ENCODE data around the gene HEPACAM.

HEPACAM gene

DNA sequence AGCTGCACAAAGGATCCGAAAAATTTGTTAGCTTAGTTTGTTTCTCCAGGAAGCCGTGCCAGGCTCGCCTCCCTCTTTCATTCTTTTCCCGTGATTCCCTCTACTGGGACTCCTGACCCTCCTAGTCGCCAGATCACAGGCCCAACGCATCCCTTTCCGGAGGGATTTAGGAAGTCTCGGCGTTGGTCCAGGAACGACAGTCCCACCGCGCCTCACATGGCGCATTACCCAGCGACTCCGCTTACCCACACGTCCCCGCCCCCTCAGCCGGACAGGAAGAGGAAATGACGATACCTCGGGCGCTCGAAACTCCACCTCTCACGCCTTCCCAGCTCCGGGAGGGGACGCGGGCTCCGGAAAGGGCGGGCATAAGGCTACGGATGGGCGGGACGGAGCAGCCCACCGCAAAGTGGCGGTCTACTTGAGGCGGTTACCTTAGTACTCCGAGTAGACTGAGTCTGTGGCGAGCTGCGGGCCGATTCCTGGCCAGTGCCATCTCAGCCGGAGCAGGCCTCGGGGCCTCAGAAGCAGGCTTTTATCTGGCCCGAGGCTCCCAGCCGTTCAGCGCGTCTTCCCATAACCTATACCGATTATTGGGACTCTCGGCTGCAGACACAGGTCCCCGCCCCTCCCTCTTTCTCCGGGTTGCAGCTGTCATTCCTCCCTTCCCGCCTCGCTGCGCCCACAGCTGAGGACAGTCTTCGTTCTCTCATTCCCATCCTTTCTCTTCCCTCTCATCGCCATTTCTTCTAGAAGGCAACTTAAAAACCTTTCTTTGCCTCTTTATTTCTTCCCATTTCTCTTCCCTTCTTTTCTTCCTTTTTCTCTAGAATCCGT lies 18.1 kb upstream of the HEPACAM start, which contains the start of gene CCDC15:
TSS of gene CCDC15 (plus strand) at position 450 of the 837 bp plus-strand sequence. CDS start 531 bp downstream, outside the sequence.
- DNase-seq (ENCODE audit: insufficient read length, low spot score) (peak; percentile 61), FAIRE-seq (no peak)
- TF ChIP-seq, protein P1, sequence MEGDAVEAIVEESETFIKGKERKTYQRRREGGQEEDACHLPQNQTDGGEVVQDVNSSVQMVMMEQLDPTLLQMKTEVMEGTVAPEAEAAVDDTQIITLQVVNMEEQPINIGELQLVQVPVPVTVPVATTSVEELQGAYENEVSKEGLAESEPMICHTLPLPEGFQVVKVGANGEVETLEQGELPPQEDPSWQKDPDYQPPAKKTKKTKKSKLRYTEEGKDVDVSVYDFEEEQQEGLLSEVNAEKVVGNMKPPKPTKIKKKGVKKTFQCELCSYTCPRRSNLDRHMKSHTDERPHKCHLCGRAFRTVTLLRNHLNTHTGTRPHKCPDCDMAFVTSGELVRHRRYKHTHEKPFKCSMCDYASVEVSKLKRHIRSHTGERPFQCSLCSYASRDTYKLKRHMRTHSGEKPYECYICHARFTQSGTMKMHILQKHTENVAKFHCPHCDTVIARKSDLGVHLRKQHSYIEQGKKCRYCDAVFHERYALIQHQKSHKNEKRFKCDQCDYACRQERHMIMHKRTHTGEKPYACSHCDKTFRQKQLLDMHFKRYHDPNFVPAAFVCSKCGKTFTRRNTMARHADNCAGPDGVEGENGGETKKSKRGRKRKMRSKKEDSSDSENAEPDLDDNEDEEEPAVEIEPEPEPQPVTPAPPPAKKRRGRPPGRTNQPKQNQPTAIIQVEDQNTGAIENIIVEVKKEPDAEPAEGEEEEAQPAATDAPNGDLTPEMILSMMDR (IDR thresholded peaks at IDR 0.05; ENCODE audit: insufficient read depth, missing control alignments) = no peak

DNA sequence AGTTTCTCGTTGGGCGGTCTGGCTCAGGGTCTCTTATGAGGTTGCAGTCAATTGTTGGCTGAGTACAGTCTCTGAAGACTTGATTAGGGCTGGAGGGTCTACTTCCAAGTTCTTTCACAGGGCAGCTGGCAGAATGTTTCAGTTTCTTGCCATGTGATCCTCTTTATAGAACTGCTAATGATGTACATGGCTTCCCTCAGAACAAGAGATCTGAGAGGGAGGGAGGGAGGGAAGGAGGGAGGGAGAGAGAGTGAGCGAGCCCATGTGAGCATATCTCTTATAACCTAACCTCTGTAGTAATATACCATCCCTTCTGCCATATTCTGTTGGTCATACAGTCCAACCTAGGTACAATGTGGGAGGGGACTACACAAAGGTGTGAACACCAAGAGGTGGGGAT lies 15.5 kb upstream of the HEPACAM start:
- TF ChIP-seq, protein P1 (IDR thresholded peaks at IDR 0.05; ENCODE audit: insufficient read depth, missing control alignments) = no peak
- DNase-seq (ENCODE audit: insufficient read length, low spot score) (no peak), FAIRE-seq (no peak)

DNA sequence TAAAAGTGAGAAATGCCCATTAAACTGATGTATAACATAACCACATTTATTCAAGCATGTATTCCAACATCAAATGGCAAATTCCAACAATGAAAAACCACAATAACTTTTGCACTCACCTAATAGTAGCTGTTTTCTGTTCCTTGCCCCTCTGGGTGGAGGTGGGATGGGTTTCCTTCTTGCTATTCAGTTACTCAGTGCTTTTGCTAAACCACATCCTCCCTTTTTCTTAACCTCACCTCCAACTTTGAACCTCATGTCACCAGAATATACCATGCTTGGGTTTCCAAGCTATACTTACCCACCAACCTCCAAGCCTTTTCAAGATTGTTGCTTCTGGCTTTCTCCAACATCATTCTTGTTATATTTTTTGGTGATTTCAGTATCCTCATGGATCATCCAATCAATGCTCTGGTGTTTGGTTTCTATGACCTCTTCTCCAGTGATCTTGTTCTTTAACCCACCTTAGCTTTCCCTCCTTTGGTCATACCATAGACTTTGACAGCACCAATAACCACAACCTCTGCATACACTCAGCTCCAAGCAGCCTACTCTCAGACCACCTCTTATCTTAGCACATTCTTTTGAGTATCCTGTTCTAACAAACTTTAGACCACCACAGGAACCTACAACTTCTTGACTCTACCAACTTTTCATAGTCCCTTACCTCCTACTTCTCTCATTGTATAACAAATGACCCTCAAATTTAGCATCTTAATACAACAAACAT lies 14.9 kb upstream of the HEPACAM start:
- DNase-seq (ENCODE audit: insufficient read length, low spot score) = no peak
- FAIRE-seq = no peak
- TF ChIP-seq, protein P1 (IDR thresholded peaks at IDR 0.05; ENCODE audit: insufficient read depth, missing control alignments) = no peak

DNA sequence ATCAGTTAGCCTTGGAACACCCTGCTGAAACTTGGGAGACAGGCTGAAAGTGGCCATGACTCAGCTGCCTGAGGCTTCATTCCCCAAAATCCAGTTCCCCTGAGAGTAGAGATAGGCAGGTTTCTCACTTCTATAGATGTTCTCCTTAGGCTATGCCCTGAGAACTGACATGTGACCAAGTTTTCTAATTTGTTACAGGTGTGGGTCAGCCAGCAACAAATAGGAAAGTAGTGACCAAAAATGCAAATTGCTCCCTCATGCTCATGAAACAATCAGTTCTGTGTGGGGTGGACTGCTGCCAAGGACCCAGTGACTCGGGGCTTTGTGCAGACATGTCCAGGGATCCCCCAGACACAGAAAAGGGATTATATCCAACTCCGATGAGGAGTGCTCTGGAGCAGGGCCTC lies 10.9 kb upstream of the HEPACAM start:
- TF ChIP-seq, protein P1 (IDR thresholded peaks at IDR 0.05; ENCODE audit: insufficient read depth, missing control alignments) = no peak
- FAIRE-seq = no peak
- DNase-seq (ENCODE audit: insufficient read length, low spot score) = no peak

DNA sequence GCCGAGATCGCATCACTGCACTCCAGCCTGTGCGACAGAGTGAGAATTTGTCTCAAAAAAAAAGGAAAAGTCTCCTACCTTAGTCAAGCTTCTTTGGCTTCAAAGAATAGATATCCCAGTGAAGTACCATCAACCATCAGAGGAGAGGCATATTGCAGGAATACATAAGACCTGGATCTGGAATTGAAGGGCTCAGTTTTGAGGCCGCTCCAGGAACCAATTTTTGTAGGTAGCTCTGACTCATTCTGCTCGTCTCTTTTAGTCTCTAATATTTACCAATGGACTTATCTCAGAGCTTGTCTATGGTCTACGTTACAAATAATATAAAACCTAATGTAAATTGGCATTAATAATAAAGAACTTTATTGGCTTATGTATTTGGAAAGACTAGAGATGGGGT lies 10.0 kb upstream of the HEPACAM start:
- TF ChIP-seq, protein P1 (IDR thresholded peaks at IDR 0.05; ENCODE audit: insufficient read depth, missing control alignments) = no peak
- FAIRE-seq = no peak
- no peak for DNase-seq (ENCODE audit: insufficient read length, low spot score)

DNA sequence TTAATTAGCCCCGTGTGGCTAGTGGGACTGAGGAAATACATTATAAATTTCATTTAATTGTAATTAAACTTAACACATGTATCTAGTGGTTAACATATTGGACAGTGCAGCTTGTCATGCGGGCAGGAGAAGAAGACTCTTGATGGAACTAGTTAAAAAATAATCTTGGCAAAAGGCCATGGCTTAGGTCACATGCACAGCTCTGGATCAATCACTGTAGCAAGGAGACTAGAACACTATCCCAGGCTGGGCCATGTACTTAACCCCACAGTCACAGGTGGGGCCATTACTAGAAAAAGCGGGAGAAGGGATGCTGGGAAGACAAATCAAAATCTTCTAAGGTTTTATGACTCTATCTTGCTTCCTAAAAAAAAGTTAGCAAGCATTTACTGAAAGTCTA lies 8.7 kb upstream of the HEPACAM start:
- TF ChIP-seq, protein P1 (IDR thresholded peaks at IDR 0.05; ENCODE audit: insufficient read depth, missing control alignments) = no peak
- FAIRE-seq = no peak
- DNase-seq (ENCODE audit: insufficient read length, low spot score) = no peak
